Measurements from ENCODE around the gene GM2A. TPM values are rescaled to one million over a fixed set of nuclear protein-coding genes. Genes with fewer than 3 reads are reported as not detected.

GM2A gene
- total and polyA plus RNA-seq, 9 of the 15 experiments (the other 6 are each of a cell fraction or from before 2014, with no cell fraction given), result 5.8 to 36.0 (median 10.0) TPM

DNA sequence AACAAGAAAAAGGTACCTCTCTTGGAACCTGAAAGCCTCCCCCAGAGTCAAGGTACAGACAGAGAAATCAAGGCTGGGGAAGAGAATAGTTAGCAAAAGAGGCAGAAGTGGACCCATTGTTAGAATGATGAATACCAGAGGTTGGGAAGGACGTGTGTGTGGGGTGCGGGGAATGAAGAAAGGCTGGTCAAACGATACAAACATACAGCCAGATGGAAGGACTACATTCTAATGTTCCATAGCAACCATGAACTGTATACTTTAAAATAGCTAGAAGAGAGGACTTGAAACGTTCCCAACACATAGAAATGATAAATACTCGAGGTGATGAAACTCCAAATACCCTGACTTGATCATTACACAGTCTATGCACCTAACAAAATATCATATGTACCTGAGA is 36.2 kb upstream of the GM2A start:
- FAIRE-seq (no peak), ATAC-seq (no peak), DNase-seq (ENCODE audit: extremely low read depth in 1 of 4, low spot score in 3 of 4) (no peak)
- Histone ChIP-seq H3K9me3 (replicated peaks; ENCODE audit: control insufficient read depth, insufficient read depth, low read depth, low read length) (no peaks in the 10 kb centered on the region), H3K9me1 (ENCODE audit: control insufficient read depth, insufficient read depth, low read length) (no peaks in the 10 kb centered on the region), H2AFZ (ENCODE audit: low read depth, low read length) (no peak overlapping the region), H3K4me2 (ENCODE audit: insufficient read depth, low read length) (no peak overlapping the region), H3K9ac (ENCODE audit: insufficient read depth in 1 of 2, low read depth in 2 of 2, low read length in 2 of 2) (no peak overlapping the region), H3K4me3 (no peak overlapping the region), H4K20me1 (replicated peaks; ENCODE audit: control insufficient read depth, insufficient read depth, low read length) (no peaks in the 10 kb centered on the region), H3K27me3 (ENCODE audit: control insufficient read depth in 2 of 2, insufficient read depth in 2 of 2, low read length in 2 of 2) (no peaks in the 10 kb centered on the region), H3K4me1 (replicated peaks in 1 of 2; ENCODE audit: control insufficient read depth in 2 of 2, insufficient read depth in 2 of 2, low read length in 2 of 2) (peaks cover 22 to 39% of the 10 kb centered on the region in 2 experiments), H3K36me3 (ENCODE audit: control insufficient read depth, insufficient read depth, low read length) (no peaks in the 10 kb centered on the region), H3K27ac (ENCODE audit: extremely low read depth, low read depth, low read length) (no peak overlapping the region), H3K79me2 (ENCODE audit: control insufficient read depth, insufficient read depth, low read length) (no peaks in the 10 kb centered on the region)
- TF ChIP-seq ZKSCAN1 (IDR thresholded peaks at IDR 0.05; ENCODE audit: low read depth, low read length), result no peak
- BruUV-seq (replicated peaks), result no TSS peak
- ChIA-PET POLR2A (no interaction called here), CTCF (ENCODE audit: low intra/inter-chr PET ratio) (no interaction called here)
- in situ Hi-C loops (cut with MboI) (no loop called here), intact Hi-C loops (cut with micrococcal nuclease) (no loop called here)
- 41% methylated on average over 5 of the region's 5 CpGs for WGBS (ENCODE audit: insufficient coverage, low coverage, missing lambda C conversion rate)

DNA sequence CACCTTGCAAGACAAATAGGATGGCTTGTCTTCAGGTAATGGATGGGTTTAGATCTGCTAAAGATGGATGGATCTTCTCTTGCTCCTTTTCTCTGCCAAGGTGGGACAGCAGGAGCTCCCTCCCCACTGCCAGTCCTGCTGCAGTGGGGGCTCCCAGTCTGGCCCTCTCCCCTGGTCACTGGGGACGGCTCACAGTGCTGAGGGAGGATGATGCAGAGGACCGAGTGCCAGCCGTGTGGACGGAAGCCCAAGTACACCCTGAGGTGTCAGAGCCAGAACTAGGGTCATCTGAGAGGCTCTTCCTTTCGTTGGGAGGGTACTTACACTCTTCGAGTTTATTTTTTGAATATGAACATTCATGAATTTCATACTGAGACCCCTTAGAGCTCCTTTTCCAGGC is 34.8 kb upstream of the GM2A start:
- POLR2A ChIA-PET, result no interaction called here
- TF ChIP-seq NBN (IDR thresholded peaks at IDR 0.05; ENCODE audit: low read depth) (no peak), ZNF253 (CRISPR knock-in tag; conservative IDR thresholded peaks at IDR 0.05) (no peak), POLR2A (conservative IDR thresholded peaks at IDR 0.05) (no peak), ARHGAP35 (IDR thresholded peaks at IDR 0.05; ENCODE audit: partially characterized antibody) (no peak), E2F6 (IDR thresholded peaks at IDR 0.05; ENCODE audit: borderline replicate concordance in 1 of 2, extremely low read depth in 1 of 2, insufficient read depth in 1 of 2, insufficient read length in 1 of 2, low read depth in 1 of 2, low read length in 1 of 2, poor library complexity in 1 of 2, severe bottlenecking in 1 of 2) (no peak), SRSF3 (IDR thresholded peaks at IDR 0.05; ENCODE audit: insufficient read depth, low read length) (no peak), HSF4 (CRISPR knock-in tag; IDR thresholded peaks at IDR 0.05; ENCODE audit: borderline replicate concordance) (no peak), HNRNPH1 (optimal IDR thresholded peaks at IDR 0.05; ENCODE audit: low read depth, low read length) (no peak), CHD1 (IDR thresholded peaks at IDR 0.05; ENCODE audit: low read length) (no peak), KAT8 (IDR thresholded peaks at IDR 0.05; ENCODE audit: low read depth) (no peak), ZNF24 (IDR thresholded peaks at IDR 0.05) (no peak), ZNF584 (CRISPR knock-in tag; IDR thresholded peaks at IDR 0.05; ENCODE audit: low read depth) (no peak), PHTF2 (CRISPR knock-in tag; IDR thresholded peaks at IDR 0.05) (no peak)
- TF ChIP-seq, protein P1, sequence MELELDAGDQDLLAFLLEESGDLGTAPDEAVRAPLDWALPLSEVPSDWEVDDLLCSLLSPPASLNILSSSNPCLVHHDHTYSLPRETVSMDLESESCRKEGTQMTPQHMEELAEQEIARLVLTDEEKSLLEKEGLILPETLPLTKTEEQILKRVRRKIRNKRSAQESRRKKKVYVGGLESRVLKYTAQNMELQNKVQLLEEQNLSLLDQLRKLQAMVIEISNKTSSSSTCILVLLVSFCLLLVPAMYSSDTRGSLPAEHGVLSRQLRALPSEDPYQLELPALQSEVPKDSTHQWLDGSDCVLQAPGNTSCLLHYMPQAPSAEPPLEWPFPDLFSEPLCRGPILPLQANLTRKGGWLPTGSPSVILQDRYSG (tag; conservative IDR thresholded peaks at IDR 0.05; ENCODE audit: low read depth), result no peak

More for the DNA sequence above, 34.8 kb upstream of the GM2A start:
- Histone ChIP-seq H4K20me1 (replicated peaks; ENCODE audit: control insufficient read depth, insufficient read depth, low read length) (no peaks in the 10 kb centered on the region), H3K27ac (ENCODE audit: extremely low read depth, low read depth, low read length) (no peak overlapping the region), H3K4me1 (replicated peaks in 1 of 2; ENCODE audit: control insufficient read depth in 2 of 2, insufficient read depth in 2 of 2, low read length in 2 of 2) (peaks cover 29 to 43% of the 10 kb centered on the region in 2 experiments), H3K4me2 (ENCODE audit: insufficient read depth, low read length) (no peak overlapping the region), H3K4me3 (no peak overlapping the region), H3K36me3 (ENCODE audit: control insufficient read depth, insufficient read depth, low read length) (no peaks in the 10 kb centered on the region), H3K9ac (ENCODE audit: insufficient read depth in 1 of 2, low read depth in 2 of 2, low read length in 2 of 2) (peak overlapping the region in 1 of 2 experiments; percentile 24; a peak in 1 of 4 replicates), H3K9me3 (replicated peaks; ENCODE audit: control insufficient read depth, insufficient read depth, low read depth, low read length) (no peaks in the 10 kb centered on the region), H3K27me3 (ENCODE audit: control insufficient read depth in 2 of 2, insufficient read depth in 2 of 2, low read length in 2 of 2) (no peaks in the 10 kb centered on the region), H3K9me1 (ENCODE audit: control insufficient read depth, insufficient read depth, low read length) (no peaks in the 10 kb centered on the region), H3K79me2 (ENCODE audit: control insufficient read depth, insufficient read depth, low read length) (no peaks in the 10 kb centered on the region), H2AFZ (ENCODE audit: low read depth, low read length) (no peak overlapping the region)
- 50% methylated on average over 6 of the region's 6 CpGs for WGBS (ENCODE audit: insufficient coverage, low coverage, missing lambda C conversion rate)
- BruUV-seq (replicated peaks), result no TSS peak
- no peak for ATAC-seq
- CTCF ChIA-PET (ENCODE audit: low intra/inter-chr PET ratio), result no interaction called here
- intact Hi-C loops (cut with micrococcal nuclease), result no loop called here
- no peak for DNase-seq (ENCODE audit: extremely low read depth in 1 of 4, low spot score in 3 of 4)
- in situ Hi-C loops (cut with MboI), result no loop called here
- FAIRE-seq, result no peak
